Ishikawa (cell line): ENCODE data around the gene CDH23.

Experiments used
- CEBPB ChIP-seq: IDR thresholded peaks from 2 replicates; pipeline ENCODE4 v1.6.1; 2012
- CREB1 ChIP-seq: IDR thresholded peaks from 2 replicates; pipeline ENCODE4 v1.6.1; 2012; ENCODE audit warnings: low read depth
- EGR1 ChIP-seq: IDR thresholded peaks from 2 replicates; pipeline ENCODE4 v1.6.1; 2012
- EP300 ChIP-seq: IDR thresholded peaks from 2 replicates; pipeline ENCODE4 v1.6.1; 2012; ENCODE audit warnings: borderline replicate concordance
- FOXM1 ChIP-seq: IDR thresholded peaks from 2 replicates; pipeline ENCODE4 v1.6.1; 2012; ENCODE audit warnings: low read depth, borderline replicate concordance
- NFIC ChIP-seq: IDR thresholded peaks from 2 replicates; pipeline ENCODE4 v1.6.1; 2012
- RAD21 ChIP-seq: IDR thresholded peaks from 2 replicates; pipeline ENCODE4 v1.6.1; 2012; ENCODE audit warnings: low read depth
- REST ChIP-seq: IDR thresholded peaks from 2 replicates; pipeline ENCODE4 v1.6.1; 2012; ENCODE audit warnings: low read depth, mild to moderate bottlenecking
- TAF1 ChIP-seq: IDR thresholded peaks from 2 replicates; pipeline ENCODE4 v1.6.1; 2012; ENCODE audit warnings: low read depth, mild to moderate bottlenecking
- TCF12 ChIP-seq: IDR thresholded peaks from 2 replicates; pipeline ENCODE4 v1.6.1; 2012; ENCODE audit warnings: low read depth
- TEAD4 ChIP-seq: IDR thresholded peaks from 2 replicates; pipeline ENCODE4 v1.6.1; 2012
- USF1 ChIP-seq: IDR thresholded peaks from 2 replicates; pipeline ENCODE4 v1.6.1; 2012
- YY1 ChIP-seq: IDR thresholded peaks from 2 replicates; pipeline ENCODE4 v1.6.1; 2012; ENCODE audit warnings: low read depth
- ZBTB7A ChIP-seq: IDR thresholded peaks from 2 replicates; pipeline ENCODE4 v1.6.1; 2012; ENCODE audit warnings: low read depth
- TF ChIP-seq, protein P1 (sequence below): IDR thresholded peaks from 2 replicates; pipeline ENCODE4 v1.6.1; 2012

Gene CDH23

GRCh38 chr10:71549766-71550533 lies 153.2 kb downstream of the CDH23 start:
- no peak for TF ChIP-seq TEAD4
- no peak for TF ChIP-seq YY1
- TF ChIP-seq RAD21, result no peak
- TF ChIP-seq REST, result no peak
- TF ChIP-seq TAF1, result no peak
- no peak for TF ChIP-seq EP300
- TF ChIP-seq CEBPB, result no peak
- no peak for TF ChIP-seq FOXM1
- no peak for TF ChIP-seq NFIC
- no peak for TF ChIP-seq TCF12
- no peak for TF ChIP-seq EGR1
- no peak for TF ChIP-seq ZBTB7A
- no peak for TF ChIP-seq CREB1
- no peak for TF ChIP-seq USF1
- TF ChIP-seq, protein P1, sequence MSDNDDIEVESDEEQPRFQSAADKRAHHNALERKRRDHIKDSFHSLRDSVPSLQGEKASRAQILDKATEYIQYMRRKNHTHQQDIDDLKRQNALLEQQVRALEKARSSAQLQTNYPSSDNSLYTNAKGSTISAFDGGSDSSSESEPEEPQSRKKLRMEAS, result no peak

- TF ChIP-seq FOXM1 (no peak), EGR1 (no peak), TEAD4 (no peak), CEBPB (no peak), NFIC (no peak), RAD21 (no peak), USF1 (no peak), EP300 (no peak), ZBTB7A (no peak), TAF1 (no peak), CREB1 (no peak), REST (no peak), TCF12 (no peak), YY1 (no peak)
- TF ChIP-seq, protein P1, result no peak
These were observed 153.9 kb downstream of the CDH23 start for GRCh38 chr10:71550628-71551027.

DNA sequence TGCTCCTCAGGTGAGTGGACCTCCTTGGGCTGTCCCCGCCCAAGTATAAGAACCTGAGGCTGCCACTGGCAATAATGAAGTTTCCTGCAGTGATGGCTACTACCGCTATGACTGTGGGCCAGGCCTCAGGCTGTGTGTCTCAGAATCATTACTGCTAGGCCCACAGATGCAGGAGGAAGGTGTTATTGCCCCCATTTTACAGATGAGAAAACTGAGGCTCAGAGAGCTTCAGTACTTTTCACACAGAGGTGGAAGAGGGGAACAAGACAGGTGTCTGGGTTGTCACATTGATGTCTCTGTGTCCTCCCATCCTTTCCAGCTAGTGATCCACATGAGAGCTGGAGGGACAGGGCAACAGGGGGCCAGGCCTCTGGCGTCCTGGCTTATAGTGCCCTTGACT lies 155.2 kb downstream of the CDH23 start:
- TF ChIP-seq, protein P1, result no peak
- TF ChIP-seq TCF12 (no peak), YY1 (no peak), USF1 (no peak), TEAD4 (no peak), ZBTB7A (no peak), FOXM1 (no peak)

DNA sequence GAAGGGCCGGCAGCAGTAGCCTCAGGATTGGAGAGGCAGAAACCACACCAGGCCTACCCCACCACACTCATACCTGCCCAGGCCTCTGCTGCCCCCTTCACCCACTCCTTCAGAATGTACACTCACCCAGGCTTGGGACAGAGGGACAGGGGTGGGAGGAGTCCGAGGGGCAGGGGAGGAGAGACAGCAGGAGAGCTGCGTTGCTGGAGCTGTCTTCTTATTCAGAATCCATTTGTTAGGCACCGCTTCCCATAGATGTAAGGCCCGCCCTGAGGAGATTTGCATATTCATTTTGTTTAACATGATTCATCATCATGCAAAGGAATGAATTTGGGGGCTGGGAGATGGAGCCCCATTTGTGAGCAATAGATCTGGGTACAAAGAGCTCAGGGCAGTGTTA lies 156.7 kb downstream of the CDH23 start:
- TF ChIP-seq, protein P1, result no peak
- TF ChIP-seq FOXM1 (no peak), NFIC (no peak), EGR1 (no peak), USF1 (no peak), RAD21 (no peak), TAF1 (no peak), TCF12 (no peak), TEAD4 (no peak), CREB1 (no peak), CEBPB (no peak), REST (no peak), YY1 (no peak)
